Endothelial cell of umbilical vein (primary cell): ENCODE measurements around the gene PRAMEF1.

Experiments used
- CTCF ChIP-seq, 2 donors: IDR thresholded peaks; 1 replicate in 1 of 2; 2 replicates in 1 of 2; pipeline ENCODE4 v1.5.1; 2011; ENCODE audit warnings: low read length in 2 of 2, mild to moderate bottlenecking in 2 of 2, moderate library complexity in 2 of 2, control low read depth in 1 of 2, inconsistent platforms in 1 of 2, low read depth in 1 of 2; ENCODE audit not compliant: insufficient read depth in 1 of 2; ENCODE audit errors: extremely low read depth in 1 of 2
- EZH2 ChIP-seq: IDR thresholded peaks from 2 replicates; pipeline ENCODE4 v1.6.1; 2012; ENCODE audit warnings: borderline replicate concordance, low read depth, mild to moderate bottlenecking, moderate library complexity, low read length, inconsistent platforms; ENCODE audit not compliant: severe bottlenecking
- FOS ChIP-seq: IDR thresholded peaks from 2 replicates; pipeline ENCODE4 v1.6.1; 2011; ENCODE audit warnings: mild to moderate bottlenecking, low read length, moderate library complexity, borderline replicate concordance; ENCODE audit not compliant: insufficient read depth
- GATA2 ChIP-seq: IDR thresholded peaks from 2 replicates; pipeline ENCODE4 v1.7.0; 2011; ENCODE audit warnings: low read depth, mild to moderate bottlenecking, moderate library complexity, mixed read lengths, low read length; ENCODE audit not compliant: insufficient read length, insufficient read depth
- JUN ChIP-seq: IDR thresholded peaks from 2 replicates; pipeline ENCODE4 v1.6.1; 2011; ENCODE audit warnings: borderline replicate concordance, low read depth; ENCODE audit not compliant: insufficient read length, insufficient read depth
- MAX ChIP-seq: IDR thresholded peaks from 2 replicates; pipeline ENCODE4 v1.6.1; 2011; ENCODE audit not compliant: insufficient read depth, insufficient read length
- MYC ChIP-seq: IDR thresholded peaks from one replicate; pipeline ENCODE4 v1.6.1; 2011; ENCODE audit warnings: mild to moderate bottlenecking, low read depth, low read length
- POLR2A ChIP-seq: IDR thresholded peaks from 2 replicates; pipeline ENCODE4 v1.6.1; 2012; ENCODE audit warnings: low read depth, mild to moderate bottlenecking, control low read depth, low read length
- POLR2AphosphoS5 ChIP-seq: IDR thresholded peaks from 2 replicates; pipeline ENCODE4 v1.6.1; 2012; ENCODE audit warnings: low read depth, mild to moderate bottlenecking, control low read depth, low read length, moderate library complexity; ENCODE audit not compliant: insufficient read depth

- no peak for TF ChIP-seq CTCF (IDR thresholded peaks at IDR 0.05; ENCODE audit: extremely low read depth in 1 of 2, insufficient read depth in 1 of 2, low read depth in 1 of 2, low read length in 2 of 2)
- TF ChIP-seq POLR2A: no peak
- TF ChIP-seq FOS: no peak
- no peak for TF ChIP-seq MAX
- TF ChIP-seq EZH2: no peak
- no peak for TF ChIP-seq GATA2
- no peak for TF ChIP-seq POLR2AphosphoS5
- no peak for TF ChIP-seq MYC
- no peak for TF ChIP-seq JUN
Observed at GRCh38 chr1:12745126-12745991, 45.8 kb upstream of the PRAMEF1 start.
